Mucosa of descending colon (tissue), 3 donors: Measurements from ENCODE around the gene S100A7. TPM values are rescaled to one million over a fixed set of nuclear protein-coding genes. Genes with fewer than 3 reads are reported as not detected.

ENCODE experiments used
- ATAC-seq: fragments of 200-7000 bp; cut with Tn5 transposase; one replicate; pipeline ENCODE4 v1.9.1; 2020; ENCODE audit warnings: mild to moderate bottlenecking, moderate library complexity
- DNase-seq, 3 donors: peaks; one replicate each; pipeline ENCODE4 v3.0.0-alpha.2; 2020
- H3K36me3 ChIP-seq: fragments of 200-600 bp; one replicate; pipeline ENCODE4 v1.8.0; 2021; ENCODE audit warnings: low read depth, mild to moderate bottlenecking
- H3K4me1 ChIP-seq: fragments of 200-600 bp; one replicate; pipeline ENCODE4 v1.8.0; 2021; ENCODE audit warnings: low read depth, mild to moderate bottlenecking
- H3K4me3 ChIP-seq: fragments of 200-600 bp; one replicate; pipeline ENCODE4 v1.8.0; 2021; ENCODE audit warnings: mild to moderate bottlenecking
- H3K9me3 ChIP-seq: fragments of 200-600 bp; one replicate; pipeline ENCODE4 v1.8.0; 2021; ENCODE audit warnings: mild to moderate bottlenecking
- intact Hi-C, 2 donors: fragments of 100-400 bp; cut with DNase I in 1 of 2; cut with micrococcal nuclease in 1 of 2; formaldehyde crosslinking; loops; one replicate each; pipeline versions ENCODE4 v1.11.0 to v1.11.1; 2022; cut with DNase I, micrococcal nuclease
- total RNA-seq, 3 donors: library from RNA; stranded (reverse); fragmentation: NEBNext Ultra II Directional in 2 of 3; extraction: Animal tissue kit (Norgen Biotek cat#: 25700) in 2 of 3; gene quantifications; one replicate each; pipeline versions ENCODE4 v1.2.1 to v1.2.4, GENCODE V29; 2021 to 2023
- TF ChIP-seq, protein P1 (sequence below): fragments of 200-600 bp; IDR thresholded peaks from one replicate; pipeline ENCODE4 v1.8.0; 2022; ENCODE audit warnings: antibody characterized with exemption, mild to moderate bottlenecking
- donor health status: DM: no; HTN: no; CAD: no; lungs with moderate emphysema.
- donor health status: DM: no; HTN: no; CAD: no.
- donor health status: DM: no; HTN: yes; CAD: no.

S100A7 gene
- total RNA-seq, 3 donors from 2014 or later: not detected

DNA sequence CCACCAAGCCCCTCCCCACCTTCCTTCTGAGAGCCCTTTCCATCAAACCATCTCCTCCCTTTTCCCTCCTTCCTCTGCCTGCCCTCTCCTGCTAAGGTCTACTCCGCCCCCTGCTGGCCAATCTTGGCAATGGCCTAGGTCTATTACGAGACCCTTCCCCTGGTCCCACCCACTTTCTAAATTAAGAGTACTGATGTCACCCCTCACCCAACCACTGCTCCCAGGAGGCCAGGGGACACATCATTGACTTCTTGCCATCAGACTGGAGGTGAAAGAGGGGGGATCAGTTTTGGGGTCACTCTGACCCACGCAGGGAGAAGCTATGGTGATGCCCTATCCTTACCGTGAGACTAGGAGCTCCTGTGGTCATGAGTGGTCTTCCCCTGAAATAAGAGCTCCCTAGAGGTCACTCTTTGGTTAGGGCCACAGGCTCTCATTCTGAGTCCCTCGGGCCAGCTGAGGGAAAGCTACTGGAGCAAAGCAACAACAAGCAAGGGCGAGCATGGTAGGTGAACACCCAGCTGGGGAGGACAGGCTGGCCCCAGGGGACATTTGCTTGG, 34.6 kb upstream of the S100A7 start:
- Histone ChIP-seq H3K36me3 (no peaks in the 10 kb centered on the region), H3K4me3 (no peak overlapping the region), H3K4me1 (no peaks in the 10 kb centered on the region), H3K9me3 (no peaks in the 10 kb centered on the region)
- TF ChIP-seq, protein P1, sequence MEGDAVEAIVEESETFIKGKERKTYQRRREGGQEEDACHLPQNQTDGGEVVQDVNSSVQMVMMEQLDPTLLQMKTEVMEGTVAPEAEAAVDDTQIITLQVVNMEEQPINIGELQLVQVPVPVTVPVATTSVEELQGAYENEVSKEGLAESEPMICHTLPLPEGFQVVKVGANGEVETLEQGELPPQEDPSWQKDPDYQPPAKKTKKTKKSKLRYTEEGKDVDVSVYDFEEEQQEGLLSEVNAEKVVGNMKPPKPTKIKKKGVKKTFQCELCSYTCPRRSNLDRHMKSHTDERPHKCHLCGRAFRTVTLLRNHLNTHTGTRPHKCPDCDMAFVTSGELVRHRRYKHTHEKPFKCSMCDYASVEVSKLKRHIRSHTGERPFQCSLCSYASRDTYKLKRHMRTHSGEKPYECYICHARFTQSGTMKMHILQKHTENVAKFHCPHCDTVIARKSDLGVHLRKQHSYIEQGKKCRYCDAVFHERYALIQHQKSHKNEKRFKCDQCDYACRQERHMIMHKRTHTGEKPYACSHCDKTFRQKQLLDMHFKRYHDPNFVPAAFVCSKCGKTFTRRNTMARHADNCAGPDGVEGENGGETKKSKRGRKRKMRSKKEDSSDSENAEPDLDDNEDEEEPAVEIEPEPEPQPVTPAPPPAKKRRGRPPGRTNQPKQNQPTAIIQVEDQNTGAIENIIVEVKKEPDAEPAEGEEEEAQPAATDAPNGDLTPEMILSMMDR: peak; percentile 85
- DNase-seq: peak; percentile 54 to 83 (median 81)
- peak; percentile 69 for ATAC-seq
- intact Hi-C loops: loop anchor here (2.0 to 5.0 kb wide), 2 partner anchors 138 to 142 kb away; partner anchors contain the start of gene S100A9 (in 1 of the 2)

- ATAC-seq (no peak), DNase-seq (no peak)
- Histone ChIP-seq H3K9me3 (no peaks in the 10 kb centered on the region), H3K4me3 (no peak overlapping the region), H3K4me1 (no peaks in the 10 kb centered on the region), H3K36me3 (no peaks in the 10 kb centered on the region)
- intact Hi-C loops: no loop called here
- TF ChIP-seq, protein P1: no peak
Observed at GRCh38 chr1:153493343-153493960, 33.0 kb upstream of the S100A7 start.

DNA sequence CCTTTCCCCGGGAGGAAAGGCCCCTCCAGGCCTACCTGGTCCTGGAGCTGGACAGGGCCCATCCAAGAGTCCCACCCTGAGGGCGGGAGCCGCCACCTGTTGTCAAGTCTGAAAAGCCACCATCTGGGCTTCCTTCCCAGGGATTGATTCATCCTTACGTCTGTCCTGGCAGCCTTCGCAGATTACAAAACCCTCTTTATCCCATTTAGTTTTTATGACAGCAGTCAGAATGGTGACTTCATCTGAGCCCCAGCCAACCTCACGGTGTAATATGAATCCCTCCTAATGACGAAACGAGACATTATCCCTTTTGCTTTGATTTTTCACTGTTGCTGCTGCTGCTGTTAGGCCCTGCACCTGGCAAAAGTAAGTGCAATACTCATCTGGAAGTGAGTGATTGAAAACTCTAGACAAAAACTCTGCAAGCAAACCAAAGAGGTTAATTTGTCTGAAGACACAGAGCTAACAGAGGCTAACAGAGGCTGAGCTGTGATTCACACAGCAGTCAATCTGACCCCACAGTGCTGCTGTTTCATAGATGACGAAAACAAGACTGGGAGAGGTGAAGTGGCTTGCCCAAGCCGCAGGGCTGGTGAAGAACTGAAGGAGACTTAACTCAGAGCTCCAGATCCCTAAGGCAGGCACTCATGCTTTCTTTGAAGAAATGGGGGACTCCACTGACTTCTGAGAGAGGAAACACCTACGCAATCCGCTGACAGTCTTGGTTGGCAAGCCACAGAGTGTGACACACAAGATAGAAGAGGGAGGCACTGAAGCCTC, 30.0 kb upstream of the S100A7 start:
- DNase-seq (peak in 2 of 3 donors; percentile 58 to 63), ATAC-seq (peak; percentile 73)
- no peak overlapping the region for H3K4me3 ChIP-seq
- intact Hi-C loops: no loop called here
- no peaks in the 10 kb centered on the region for H3K9me3 ChIP-seq
- no peaks in the 10 kb centered on the region for H3K4me1 ChIP-seq
- TF ChIP-seq, protein P1: no peak
- H3K36me3 ChIP-seq: no peaks in the 10 kb centered on the region

- Histone ChIP-seq H3K4me1 (no peaks in the 10 kb centered on the region), H3K36me3 (no peaks in the 10 kb centered on the region), H3K4me3 (no peak overlapping the region), H3K9me3 (no peaks in the 10 kb centered on the region)
- ATAC-seq: no peak
- no peak for DNase-seq
- TF ChIP-seq, protein P1: no peak
- intact Hi-C loops: no loop called here
Observed at GRCh38 chr1:153488731-153489130, 28.3 kb upstream of the S100A7 start.

DNA sequence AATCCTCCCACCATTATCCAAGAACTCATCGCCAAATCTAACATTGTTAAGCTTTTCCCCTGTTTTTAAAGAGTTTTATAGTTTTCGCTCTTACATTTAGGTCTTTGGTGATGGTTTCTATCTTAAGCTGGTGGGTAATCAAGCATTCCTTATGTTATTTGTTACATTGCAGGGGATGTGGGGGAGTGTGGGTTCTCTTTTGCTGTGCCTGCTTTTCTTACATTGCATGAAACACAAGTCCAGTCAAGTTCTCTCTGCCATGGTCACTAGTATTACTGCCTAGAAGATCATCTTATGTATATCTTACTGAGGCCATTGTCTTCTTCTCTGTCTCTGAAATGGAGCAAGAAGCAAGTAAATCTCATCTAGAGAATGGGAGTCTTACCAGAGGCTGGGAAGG, 27.3 kb upstream of the S100A7 start:
- intact Hi-C loops: no loop called here
- DNase-seq (no peak), ATAC-seq (no peak)
- no peaks in the 10 kb centered on the region for H3K4me1 ChIP-seq
- TF ChIP-seq, protein P1: no peak
- no peaks in the 10 kb centered on the region for H3K9me3 ChIP-seq
- H3K36me3 ChIP-seq: no peaks in the 10 kb centered on the region
- H3K4me3 ChIP-seq: no peak overlapping the region
